NT2/D1 (cell line): ENCODE measurements around the gene SH3PXD2B.

Experiments used
- DNase-seq: peaks from one replicate; pipeline ENCODE4 v3.0.0-alpha.2; 2011; ENCODE audit warnings: low read depth, low spot score
- H3K27me3 ChIP-seq: 2 replicates; pipeline ENCODE4 v1.6.0; 2011; ENCODE audit warnings: mild to moderate bottlenecking; ENCODE audit not compliant: insufficient read length, insufficient read depth
- H3K36me3 ChIP-seq: 2 replicates; pipeline ENCODE4 v1.6.1; 2011; ENCODE audit warnings: mild to moderate bottlenecking, low read length, mixed read lengths; ENCODE audit not compliant: insufficient read depth, insufficient read length
- H3K4me1 ChIP-seq: 2 replicates; pipeline ENCODE4 v1.5.1; 2011; ENCODE audit not compliant: insufficient read depth, insufficient read length
- H3K4me3 ChIP-seq: 2 replicates; pipeline ENCODE4 v1.5.1; 2011; ENCODE audit warnings: low read depth; ENCODE audit not compliant: insufficient read length
- H3K9ac ChIP-seq: 2 replicates; pipeline ENCODE4 v1.6.0; 2011; ENCODE audit warnings: low read depth; ENCODE audit not compliant: insufficient read length
- H3K9me3 ChIP-seq: 2 replicates; pipeline ENCODE4 v1.5.1; 2011; ENCODE audit warnings: mild to moderate bottlenecking, low read length; ENCODE audit not compliant: insufficient read depth
- SUZ12 ChIP-seq: IDR thresholded peaks from 2 replicates; pipeline ENCODE4 v1.6.1; 2011; ENCODE audit not compliant: insufficient read length, insufficient read depth; ENCODE audit errors: extremely low read depth
- YY1 ChIP-seq: IDR thresholded peaks from 2 replicates; pipeline ENCODE4 v1.6.1; 2011; ENCODE audit not compliant: insufficient read length, insufficient read depth
- ZNF274 ChIP-seq: IDR thresholded peaks from 2 replicates; pipeline ENCODE4 v1.6.1; 2011; ENCODE audit warnings: mild to moderate bottlenecking, low read depth, low read length

Gene SH3PXD2B

GRCh38 chr5:172497591-172498255, 43.4 kb upstream of the SH3PXD2B start:
- no peaks in the 10 kb centered on the region for H3K36me3 ChIP-seq
- H3K9me3 ChIP-seq, result no peaks in the 10 kb centered on the region; the same call in 1 of the 2 replicates
- no peak for DNase-seq
- no peak for TF ChIP-seq ZNF274
- no peak for TF ChIP-seq YY1
- TF ChIP-seq SUZ12, result no peak
- H3K4me1 ChIP-seq, result peaks cover 6% of the 10 kb centered on the region
- H3K27me3 ChIP-seq, result no peaks in the 10 kb centered on the region
- no peak overlapping the region for H3K4me3 ChIP-seq
- no peak overlapping the region for H3K9ac ChIP-seq

GRCh38 chr5:172496671-172497371, 42.5 kb upstream of the SH3PXD2B start:
- no peak for DNase-seq
- Histone ChIP-seq H3K4me3 (no peak overlapping the region), H3K27me3 (peaks cover 2% of the 10 kb centered on the region), H3K4me1 (peaks cover 6% of the 10 kb centered on the region), H3K9ac (no peak overlapping the region), H3K36me3 (no peaks in the 10 kb centered on the region), H3K9me3 (no peaks in the 10 kb centered on the region; the same call in 1 of the 2 replicates)
- TF ChIP-seq YY1 (no peak), SUZ12 (no peak), ZNF274 (no peak)

- H3K36me3 ChIP-seq, result no peaks in the 10 kb centered on the region
- TF ChIP-seq ZNF274 (no peak), YY1 (no peak), SUZ12 (no peak)
- H3K9me3 ChIP-seq, result no peaks in the 10 kb centered on the region; the same call in 1 of the 2 replicates
- peaks cover 6% of the 10 kb centered on the region for H3K4me1 ChIP-seq
- H3K9ac ChIP-seq, result no peak overlapping the region
- H3K27me3 ChIP-seq, result peaks cover 2% of the 10 kb centered on the region
- DNase-seq, result no peak
- H3K4me3 ChIP-seq, result no peak overlapping the region
These were observed 40.5 kb upstream of the SH3PXD2B start for GRCh38 chr5:172494630-172495505.

- no peak for DNase-seq
- H3K4me1 ChIP-seq, result peaks cover 6% of the 10 kb centered on the region
- no peak overlapping the region for H3K4me3 ChIP-seq
- TF ChIP-seq ZNF274 (no peak), YY1 (no peak), SUZ12 (no peak)
- no peaks in the 10 kb centered on the region for H3K36me3 ChIP-seq
- peaks cover 2% of the 10 kb centered on the region for H3K27me3 ChIP-seq
- no peaks in the 10 kb centered on the region; the same call in 1 of the 2 replicates for H3K9me3 ChIP-seq
- no peak overlapping the region for H3K9ac ChIP-seq
These were observed 39.6 kb upstream of the SH3PXD2B start for GRCh38 chr5:172493906-172494305.

- no peaks in the 10 kb centered on the region for H3K36me3 ChIP-seq
- TF ChIP-seq ZNF274, result no peak
- no peak for TF ChIP-seq SUZ12
- TF ChIP-seq YY1, result no peak
These were observed 39.1 kb upstream of the SH3PXD2B start for GRCh38 chr5:172493461-172493860.

GRCh38 chr5:172493002-172493401, 38.7 kb upstream of the SH3PXD2B start:
- H3K27me3 ChIP-seq, result peaks cover 2% of the 10 kb centered on the region

More at GRCh38 chr5:172493461-172493860, 39.1 kb upstream of the SH3PXD2B start:
- H3K9me3 ChIP-seq, result no peaks in the 10 kb centered on the region; the same call in 1 of the 2 replicates
- peaks cover 6% of the 10 kb centered on the region for H3K4me1 ChIP-seq
- H3K9ac ChIP-seq, result no peak overlapping the region
- H3K4me3 ChIP-seq, result no peak overlapping the region
- no peak for DNase-seq
- peaks cover 2% of the 10 kb centered on the region for H3K27me3 ChIP-seq

More at GRCh38 chr5:172493002-172493401, 38.7 kb upstream of the SH3PXD2B start:
- Histone ChIP-seq H3K9ac (no peak overlapping the region), H3K4me1 (peaks cover 6% of the 10 kb centered on the region), H3K9me3 (no peaks in the 10 kb centered on the region; the same call in 1 of the 2 replicates), H3K36me3 (no peaks in the 10 kb centered on the region), H3K4me3 (no peak overlapping the region)
- no peak for DNase-seq
- TF ChIP-seq ZNF274 (no peak), YY1 (no peak), SUZ12 (no peak)
